Panc1 (cell line): ENCODE measurements around the gene LY6G6F. TPM values are rescaled to one million over a fixed set of nuclear protein-coding genes. Genes with fewer than 3 reads are reported as not detected.
A peak's percentile ranks its signal among the peaks of the same experiment; 100 is the strongest.

Experiments used
- ATAC-seq: fragments of 200-7000 bp; cut with Tn5 transposase; 2 replicates; pipeline ENCODE4 v1.9.1; 2020; ENCODE audit warnings: mild to moderate bottlenecking, moderate library complexity
- Bru-seq: library from RNA; stranded (reverse); fragments of 400-500 nt; gene quantifications from one replicate; lab custom pipeline; 2021; lab: Mats Ljungman, UMichigan
- BruChase-seq, 2 experiments: library from RNA; stranded (reverse); fragments of 400-500 nt; gene quantifications; one replicate each; lab custom pipeline; 2021; lab: Mats Ljungman, UMichigan
- BruUV-seq: library from RNA; stranded (reverse); fragments of 400-500 nt; replicated peaks from 2 replicates; lab custom pipeline; 2021; lab: Mats Ljungman, UMichigan
- CTCF ChIA-PET: fragments of 300-600 bp; sonication (Branson Sonifier 250); formaldehyde crosslinking; loops from one replicate; lab custom pipeline; 2022; ENCODE audit warnings: antibody characterized with exemption; lab: Charles Lee
- POLR2A ChIA-PET: fragments of 300-600 bp; sonication (Branson Sonifier 250); formaldehyde crosslinking; loops from one replicate; lab custom pipeline; 2022; ENCODE audit warnings: antibody characterized with exemption; lab: Charles Lee
- DNase-seq: peaks from one replicate; pipeline ENCODE4 v3.0.0-alpha.2; 2010; ENCODE audit warnings: low read depth, low spot score
- H3K27ac ChIP-seq: 2 replicates; pipeline ENCODE4 v1.5.1; 2011; ENCODE audit warnings: mild to moderate bottlenecking, low read length, inconsistent platforms
- H3K27me3 ChIP-seq: fragments of 200-500 bp; sonication (Bioruptor generic); 2 replicates; pipeline ENCODE4 v1.6.0; 2014; ENCODE audit warnings: low read length, inconsistent platforms; ENCODE audit not compliant: control insufficient read depth, insufficient read depth
- H3K36me3 ChIP-seq: fragments of 200-500 bp; sonication (Bioruptor generic); 2 replicates; pipeline ENCODE4 v1.5.1; 2014; ENCODE audit warnings: inconsistent platforms, mild to moderate bottlenecking, low read length, moderate library complexity; ENCODE audit not compliant: control insufficient read depth, insufficient read depth
- H3K4me1 ChIP-seq: 2 replicates; pipeline ENCODE4 v1.5.1; 2011; ENCODE audit warnings: inconsistent platforms, mild to moderate bottlenecking, low read length, moderate library complexity; ENCODE audit not compliant: control insufficient read depth, insufficient read depth
- H3K4me3 ChIP-seq, 2 experiments: 2 replicates each; pipeline ENCODE4 v1.5.1; 2011 to 2012; ENCODE audit warnings: low read depth in 2 of 2, low read length in 2 of 2, mild to moderate bottlenecking in 2 of 2, inconsistent platforms in 1 of 2, moderate library complexity in 1 of 2
- H3K9me3 ChIP-seq: fragments of 200-500 bp; sonication (Bioruptor generic); 2 replicates; pipeline ENCODE4 v1.5.1; 2014; ENCODE audit warnings: low read depth, mild to moderate bottlenecking, inconsistent platforms, low read length, moderate library complexity; ENCODE audit not compliant: control insufficient read depth, insufficient read depth
- CTCF ChIP-seq: fragments of 450-650 bp; IDR thresholded peaks from 2 replicates; pipeline ENCODE4 v1.5.1; 2017; ENCODE audit warnings: mild to moderate bottlenecking
- POLR2AphosphoS5 ChIP-seq: IDR thresholded peaks from 2 replicates; pipeline ENCODE4 v1.6.1; 2012; ENCODE audit warnings: mild to moderate bottlenecking, low read depth, low read length, moderate library complexity
- REST ChIP-seq, 2 experiments: IDR thresholded peaks; 2 replicates each; pipeline ENCODE4 v1.6.1; 2011 to 2012; ENCODE audit warnings: low read depth in 2 of 2, control low read depth in 1 of 2, low read length in 1 of 2, mild to moderate bottlenecking in 1 of 2, moderate library complexity in 1 of 2; ENCODE audit not compliant: insufficient read depth in 1 of 2
- SIN3A ChIP-seq: IDR thresholded peaks from 2 replicates; pipeline ENCODE4 v1.6.1; 2012; ENCODE audit warnings: low read depth, mild to moderate bottlenecking, low read length, moderate library complexity, borderline replicate concordance; ENCODE audit not compliant: insufficient read depth
- TCF7L2 ChIP-seq: IDR thresholded peaks from 2 replicates; pipeline ENCODE4 v1.6.1; 2011; ENCODE audit warnings: mild to moderate bottlenecking, low read depth, low read length, inconsistent platforms
- in situ Hi-C: cut with HindIII; loops from 2 replicates; pipeline ENCODE4 v1.10.0; 2016; ENCODE audit warnings: low sequenced_read_pairs, low pct_unique_long_range_greater_than_20kb
- intact Hi-C: fragments of 100-400 bp; cut with micrococcal nuclease; formaldehyde crosslinking; loops from one replicate; pipeline ENCODE4 v1.10.0; 2022; ENCODE audit not compliant: unreplicated experiment
- long read RNA-seq: library from polyadenylated mRNA; unstranded; transcript quantifications from one replicate; pipeline ENCODE4 v2.0.0, GENCODE V29; 2021; ENCODE audit not compliant: unreplicated experiment
- polyA plus RNA-seq: library from polyadenylated mRNA; unstranded; fragments of >200 nt; gene quantifications from one replicate; pipeline ENCODE4 v1.2.1, GENCODE V29; 2012; ENCODE audit warnings: missing spikeins; ENCODE audit not compliant: insufficient read length
- total RNA-seq: library from RNA; stranded (reverse); gene quantifications from one replicate; pipeline ENCODE4 v1.2.1, GENCODE V29; 2021; ENCODE audit not compliant: unreplicated experiment

LY6G6F gene
- not detected for total RNA-seq
- polyA plus RNA-seq: not detected
- Bru-seq, nascent RNA: percentile 15 among the genes with signal in this experiment
- not detected for BruChase-seq, experiment 1, labeled RNA remaining after a 2-hour chase
- BruChase-seq, experiment 2, labeled RNA remaining after a 6-hour chase: not detected
- long read RNA-seq: 0 reads

- POLR2A ChIA-PET: interaction anchor here (0.6 kb wide), 1 partner anchor 11 kb away, joined by 9 read pairs; no protein-coding TSS in a partner anchor
- Histone ChIP-seq H3K27ac (no peak within 1 kb of the TSS), H3K4me1 (peaks cover 7% of the 10 kb centered on the region), H3K4me3 (no peak within 1 kb of the TSS), H3K27me3 (no peaks in the 10 kb centered on the region), H3K9me3 (no peaks in the 10 kb centered on the region), H3K36me3 (peaks cover 2% of the 10 kb centered on the region; the same call in 1 of the 2 replicates)
- intact Hi-C loops (no loop called here), in situ Hi-C loops (no loop called here)
- DNase-seq: no peak
- no peak for ATAC-seq
- no TSS peak for BruUV-seq
- CTCF ChIA-PET: no interaction called here
- no peak for TF ChIP-seq REST (IDR thresholded peaks at IDR 0.05; ENCODE audit: insufficient read depth in 1 of 2, low read depth in 2 of 2, low read length in 1 of 2)
- TF ChIP-seq POLR2AphosphoS5: no peak
- no peak for TF ChIP-seq SIN3A
- no peak for TF ChIP-seq CTCF
- no peak for TF ChIP-seq TCF7L2
These were observed at the start of gene LY6G6F for GRCh38 chr6:31706599-31706998. TSS of gene LY6G6F (plus strand) at chr6:31706866. CDS start at chr6:31706907, 41 bp downstream.

GRCh38 chr6:31657406-31658157, 49.1 kb upstream of the LY6G6F start:
- H3K4me1 ChIP-seq: peaks cover 24% of the 10 kb centered on the region
- ATAC-seq (no peak), DNase-seq (no peak)
- no peak for TF ChIP-seq REST (IDR thresholded peaks at IDR 0.05; ENCODE audit: insufficient read depth in 1 of 2, low read depth in 2 of 2, low read length in 1 of 2)
- no peak for TF ChIP-seq TCF7L2
- TF ChIP-seq SIN3A: no peak
- no peak for TF ChIP-seq CTCF
- no peak for TF ChIP-seq POLR2AphosphoS5
- intact Hi-C loops (no loop called here), in situ Hi-C loops (no loop called here)
- peak overlapping the region; percentile 23; the same call in 1 of the 2 replicates for H3K27ac ChIP-seq
- no peaks in the 10 kb centered on the region; the same call in 1 of the 2 replicates for H3K36me3 ChIP-seq
- H3K9me3 ChIP-seq: no peaks in the 10 kb centered on the region
- no peak overlapping the region for H3K4me3 ChIP-seq
- no TSS peak for BruUV-seq
- POLR2A ChIA-PET: interaction anchor here (0.8 kb wide), 1 partner anchor 117 kb away, joined by 4 read pairs; no protein-coding TSS in a partner anchor
- CTCF ChIA-PET: no interaction called here
- no peaks in the 10 kb centered on the region for H3K27me3 ChIP-seq
